GM18907 (cell line): ENCODE data around the gene ZNF70.

Source experiments
- ATAC-seq: cut with Tn5 transposase; IDR thresholded peaks from one replicate; pipeline ENCODE4 v1.9.1; 2021; ENCODE audit warnings: mild to moderate bottlenecking, moderate library complexity; ENCODE audit not compliant: unreplicated experiment

Gene ZNF70

GRCh38 chr22:23750714-23751440 is at the start of gene ZNF70:
TSS of gene ZNF70 (minus strand) at chr22:23751112. CDS start at chr22:23745140, 5,972 bp downstream.
- ATAC-seq: peak; percentile 65

DNA sequence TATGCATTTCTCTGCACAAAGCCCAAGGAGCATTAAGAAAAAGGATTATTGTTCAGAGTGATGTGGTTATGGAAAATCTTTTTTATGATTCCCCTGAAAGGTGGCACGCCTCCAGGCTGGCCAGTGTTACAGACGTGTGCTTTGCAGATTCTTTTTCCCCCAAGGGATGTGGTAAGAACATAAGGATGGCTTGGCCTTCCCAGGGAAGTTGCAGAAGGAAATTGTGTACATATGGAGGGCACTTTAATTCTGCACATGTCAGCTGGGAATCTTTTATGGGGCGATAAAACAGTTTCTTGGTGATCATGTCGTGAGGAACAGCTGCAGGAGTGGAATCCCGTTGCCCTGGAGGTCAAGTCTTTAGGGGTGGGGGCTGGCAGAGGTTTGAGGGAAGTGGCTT is 45.5 kb upstream of the ZNF70 start:
- ATAC-seq: no peak

DNA sequence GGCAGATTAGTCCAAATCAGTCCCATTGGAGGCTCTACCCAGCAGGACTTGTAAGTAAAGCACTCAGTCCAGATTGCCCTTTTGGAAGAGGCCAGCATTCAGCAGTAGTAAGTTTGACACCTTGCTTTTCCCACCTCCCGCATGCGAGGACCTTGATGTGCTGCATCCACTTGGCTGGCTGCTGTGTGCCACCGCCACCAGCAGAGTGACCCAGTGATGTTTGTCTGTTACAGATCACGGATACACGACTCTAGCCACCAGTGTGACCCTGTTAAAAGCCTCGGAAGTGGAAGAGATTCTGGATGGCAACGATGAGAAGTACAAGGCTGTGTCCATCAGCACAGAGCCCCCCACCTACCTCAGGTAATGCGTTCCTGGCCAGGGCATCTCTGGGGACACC is 42.4 kb upstream of the ZNF70 start:
- ATAC-seq: no peak

DNA sequence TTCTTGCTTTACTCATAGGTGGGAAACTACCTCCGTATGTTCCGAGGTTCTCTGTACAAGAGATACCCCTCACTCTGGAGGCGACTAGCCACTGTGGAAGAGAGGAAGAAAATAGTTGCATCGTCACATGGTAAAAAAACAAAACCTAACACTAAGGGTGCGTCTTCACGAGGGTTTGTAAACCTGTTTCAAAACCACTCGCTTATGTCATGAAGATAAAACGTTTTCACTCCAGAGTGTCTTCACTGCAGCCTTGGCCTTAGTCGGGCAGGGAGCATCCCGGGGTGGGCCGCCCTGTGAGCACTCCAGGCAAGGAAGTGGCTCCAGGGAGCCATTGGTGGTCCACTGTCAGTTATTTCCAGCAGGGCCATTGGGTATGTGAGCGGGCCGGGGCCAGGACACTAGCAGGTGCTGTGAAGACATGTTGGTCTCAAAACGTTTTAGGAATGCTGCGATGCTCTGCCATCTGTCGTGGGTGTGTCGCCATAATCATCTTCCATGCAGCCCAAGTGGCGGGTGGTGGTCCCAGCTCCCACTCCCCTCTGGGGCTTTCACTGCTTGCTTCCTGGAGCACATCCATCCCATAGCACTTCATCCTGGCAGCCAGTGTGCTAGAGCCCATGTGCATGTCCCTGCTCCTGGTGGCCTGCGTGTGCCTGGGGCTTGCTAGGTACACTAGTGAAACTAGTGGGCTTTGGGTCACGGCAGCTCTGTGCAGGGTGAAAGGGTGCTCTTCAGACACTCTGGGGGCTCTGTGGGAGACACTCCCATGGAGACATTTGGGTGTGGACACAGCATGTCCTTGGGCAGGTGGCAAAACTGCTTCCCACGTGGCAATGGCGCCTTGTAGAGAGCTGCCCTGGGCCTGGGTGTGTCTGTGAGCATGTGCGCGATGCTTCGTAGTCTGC is 41.1 kb upstream of the ZNF70 start:
- ATAC-seq: no peak

GRCh38 chr22:23790819-23791737 is 40.2 kb upstream of the ZNF70 start:
- ATAC-seq: no peak

DNA sequence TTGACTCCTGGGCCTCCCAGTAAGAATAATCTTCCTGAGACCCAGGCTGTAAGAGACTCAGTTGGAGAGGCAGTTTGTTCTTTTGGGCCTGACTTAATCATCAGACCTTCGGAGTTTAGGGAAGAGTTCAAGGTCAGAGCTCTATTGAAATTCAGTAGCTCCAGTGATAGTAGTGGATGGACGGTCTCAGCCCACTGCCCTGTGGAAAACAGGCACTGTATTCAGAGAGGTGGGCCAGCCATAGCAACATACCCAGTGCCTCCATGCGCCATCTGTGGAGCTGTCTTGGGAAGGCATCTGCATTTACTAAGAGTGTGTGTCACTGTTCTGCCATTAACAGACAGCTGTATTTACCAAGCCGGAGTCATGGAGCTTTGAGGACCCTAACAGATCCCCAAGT is 38.7 kb upstream of the ZNF70 start:
- ATAC-seq: no peak

DNA sequence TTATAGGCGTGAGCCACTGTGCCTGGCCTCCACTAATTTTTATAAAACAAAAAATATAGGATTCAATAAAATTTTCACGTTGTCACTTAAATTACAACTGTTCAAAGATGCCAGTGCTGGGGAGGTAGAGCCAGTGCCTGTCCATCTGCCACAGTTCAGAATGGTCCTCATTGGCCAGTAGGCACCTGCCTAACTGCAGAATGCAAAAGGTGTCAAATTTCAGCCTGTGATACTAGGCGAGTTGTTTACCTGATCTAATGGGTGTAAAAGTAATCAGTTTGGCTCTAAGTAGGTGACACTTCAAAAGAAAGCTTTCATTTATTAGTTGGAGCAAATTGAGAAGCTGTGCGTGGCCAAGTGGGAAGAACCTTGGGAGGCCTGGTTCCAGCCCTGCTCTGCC is 38.2 kb upstream of the ZNF70 start:
- no peak for ATAC-seq

DNA sequence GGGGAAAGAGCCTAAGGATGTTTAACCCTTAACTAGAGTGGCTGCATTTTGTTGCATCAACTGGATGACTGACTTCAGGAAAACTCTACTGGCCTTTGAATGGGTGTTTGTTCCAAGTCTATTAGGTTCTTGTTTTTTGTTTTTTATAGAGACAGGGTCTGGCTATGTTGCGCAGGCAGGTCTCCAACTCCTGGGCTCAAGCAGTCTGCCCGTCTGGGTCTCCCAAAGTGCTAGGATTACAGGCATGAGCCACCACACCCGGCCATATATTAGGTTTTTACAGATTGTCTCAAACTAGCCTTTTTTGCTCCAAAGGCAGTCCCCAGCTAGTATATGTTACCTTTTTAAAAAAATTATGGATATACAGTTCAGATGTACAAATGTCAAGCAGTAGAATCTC is 37.0 kb upstream of the ZNF70 start:
- no peak for ATAC-seq

DNA sequence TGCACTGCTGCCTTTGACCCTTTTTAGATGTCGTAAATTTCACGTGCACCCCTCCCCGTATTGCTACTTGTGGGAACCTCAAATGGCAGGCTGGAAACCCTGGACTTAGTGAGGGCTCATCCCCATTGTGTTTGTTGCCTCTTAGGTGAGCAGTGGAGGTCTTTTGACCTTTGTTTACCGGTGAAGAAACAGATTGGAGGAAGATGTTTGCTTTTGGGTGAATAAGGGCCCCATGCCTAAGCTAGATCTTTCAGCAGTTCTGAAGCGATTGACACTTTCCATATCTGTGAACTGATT is 36.6 kb upstream of the ZNF70 start:
- peak; percentile 23 for ATAC-seq

DNA sequence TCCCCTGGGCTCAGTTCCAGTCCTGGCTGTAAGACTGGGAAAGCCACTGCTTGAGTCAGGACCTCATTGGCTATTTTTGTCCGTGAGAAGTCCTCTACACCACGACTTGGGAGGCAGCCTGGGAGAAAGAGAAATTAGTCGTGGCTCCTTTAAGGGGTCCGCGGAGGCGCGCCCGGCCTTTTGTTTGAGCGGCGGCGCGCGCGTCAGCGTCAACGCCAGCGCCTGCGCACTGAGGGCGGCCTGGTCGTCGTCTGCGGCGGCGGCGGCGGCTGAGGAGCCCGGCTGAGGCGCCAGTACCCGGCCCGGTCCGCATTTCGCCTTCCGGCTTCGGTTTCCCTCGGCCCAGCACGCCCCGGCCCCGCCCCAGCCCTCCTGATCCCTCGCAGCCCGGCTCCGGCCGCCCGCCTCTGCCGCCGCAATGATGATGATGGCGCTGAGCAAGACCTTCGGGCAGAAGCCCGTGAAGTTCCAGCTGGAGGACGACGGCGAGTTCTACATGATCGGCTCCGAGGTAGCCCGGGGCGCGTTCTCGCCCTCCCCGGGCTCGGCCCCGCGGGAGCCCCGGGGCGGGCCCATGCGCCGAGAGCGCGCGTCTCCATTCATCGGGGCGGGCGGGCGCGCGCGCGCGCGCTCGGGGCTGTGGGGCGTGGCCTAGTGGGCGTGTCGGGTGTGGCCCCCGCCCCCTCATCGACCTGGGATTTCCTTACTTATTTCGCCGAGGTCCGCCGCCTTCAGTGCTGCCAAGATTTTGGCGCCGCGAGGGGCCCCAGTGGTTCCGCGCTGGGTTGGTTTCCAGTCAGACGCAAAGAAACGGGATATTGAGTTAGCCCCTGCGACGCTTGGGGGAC is 36.1 kb upstream of the ZNF70 start, which contains the start of gene SMARCB1:
TSS of gene SMARCB1 (plus strand) at position 215 of the 848 bp plus-strand sequence. CDS start at position 419, 204 bp downstream.
- ATAC-seq: peak; percentile 66

- ATAC-seq: no peak
Observed at GRCh38 chr22:23786261-23786710, 35.4 kb upstream of the ZNF70 start.

GRCh38 chr22:23784215-23784732 is 33.4 kb upstream of the ZNF70 start:
- no peak for ATAC-seq

GRCh38 chr22:23783265-23784150 is 32.6 kb upstream of the ZNF70 start:
- ATAC-seq: no peak

- no peak for ATAC-seq
Observed at GRCh38 chr22:23782703-23783102, 31.8 kb upstream of the ZNF70 start.

GRCh38 chr22:23782252-23782651 is 31.3 kb upstream of the ZNF70 start:
- ATAC-seq: no peak

- no peak for ATAC-seq
Observed at GRCh38 chr22:23781511-23782183, 30.7 kb upstream of the ZNF70 start.

DNA sequence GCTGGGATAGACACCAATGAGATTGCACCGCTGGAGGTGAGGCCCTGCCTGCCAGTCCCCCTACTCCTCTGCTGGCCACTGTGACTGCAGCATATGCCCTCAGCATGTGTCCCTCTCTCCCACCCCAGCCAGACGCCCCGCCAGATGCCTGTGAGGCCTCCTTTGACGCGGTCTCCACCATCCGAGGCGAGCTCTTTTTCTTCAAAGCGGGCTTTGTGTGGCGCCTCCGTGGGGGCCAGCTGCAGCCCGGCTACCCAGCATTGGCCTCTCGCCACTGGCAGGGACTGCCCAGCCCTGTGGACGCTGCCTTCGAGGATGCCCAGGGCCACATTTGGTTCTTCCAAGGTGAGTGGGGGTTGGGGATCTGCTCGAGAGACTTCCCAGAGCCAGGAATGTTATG is 30.2 kb upstream of the ZNF70 start:
- no peak for ATAC-seq

GRCh38 chr22:23780146-23780748 is 29.3 kb upstream of the ZNF70 start:
- no peak for ATAC-seq
